Cardiac septum (tissue), 1 donor: ENCODE measurements around the gene AQP11. TPM values are rescaled to one million over a fixed set of nuclear protein-coding genes. Genes with fewer than 3 reads are reported as not detected.
"Not testable (repeated sequence)": the region's sequence is repeated elsewhere in the genome, so short reads cannot be mapped to it uniquely, and the experiment has no call there.

Experiments
- DNase-seq: peaks from one replicate; pipeline ENCODE4 v3.0.0-alpha.2; 2020; ENCODE audit warnings: low spot score
- intact Hi-C: fragments of 100-400 bp; cut with DNase I; formaldehyde crosslinking; loops from one replicate; pipeline ENCODE4 v1.14.0; 2022
- long read RNA-seq: library from polyadenylated mRNA; unstranded; transcript quantifications from one replicate; pipeline ENCODE4 v2.0.0, GENCODE V29; 2021
- total RNA-seq: library from RNA; stranded (reverse); fragmentation: NEBNext Ultra II Directional; extraction: Animal tissue kit (Norgen Biotek cat#: 25700); gene quantifications from one replicate; pipeline ENCODE4 v1.2.1, GENCODE V29; 2021
- donor health status: DM: no; HTN: no; CAD: no.

Gene AQP11
- total RNA-seq = 0.54 TPM
- long read RNA-seq, partial matches to known transcripts = 0 of 5 reads
- long read RNA-seq, other reads (novel, unspliced or antisense) = 2 of 5 reads

GRCh38 chr11:77589521-77590193, at the start of gene AQP11:
Gene AQP11 (plus strand): TSS chr11:77589953. CDS start chr11:77589993, 40 bp downstream.
- intact Hi-C loops = no loop called here
- peak; percentile 90 for DNase-seq

- no peak for DNase-seq
- intact Hi-C loops = no loop called here
These were observed 47.5 kb upstream of the AQP11 start for GRCh38 chr11:77542296-77542695.

GRCh38 chr11:77547047-77547836, 42.5 kb upstream of the AQP11 start:
- intact Hi-C loops = loop anchor here (5.0 kb wide), 1 partner anchor 420 kb away; the partner anchor contains the start of gene MYO7A

GRCh38 chr11:77547863-77548551, 41.7 kb upstream of the AQP11 start:
- intact Hi-C loops = loop anchor here (2.0 to 5.0 kb wide), 2 partner anchors 353 to 421 kb away; partner anchors contain the start of gene MYO7A
- DNase-seq = no peak

More at GRCh38 chr11:77547047-77547836, 42.5 kb upstream of the AQP11 start:
- no peak for DNase-seq

- intact Hi-C loops = loop anchor here (2.0 to 5.0 kb wide), 2 partner anchors 354 to 421 kb away; partner anchors contain the start of gene MYO7A
These were observed 41.0 kb upstream of the AQP11 start for GRCh38 chr11:77548552-77549445.

GRCh38 chr11:77551426-77551825, 38.3 kb upstream of the AQP11 start:
- intact Hi-C loops, DNase-seq: not testable (repeated sequence)

More at GRCh38 chr11:77548552-77549445, 41.0 kb upstream of the AQP11 start:
- no peak for DNase-seq

- intact Hi-C loops = no loop called here
- no peak for DNase-seq
These were observed 32.2 kb upstream of the AQP11 start for GRCh38 chr11:77557553-77557952.

GRCh38 chr11:77558380-77558779, 31.4 kb upstream of the AQP11 start:
- intact Hi-C loops = no loop called here
- no peak for DNase-seq

- intact Hi-C loops = no loop called here
- DNase-seq = no peak
These were observed 29.9 kb upstream of the AQP11 start for GRCh38 chr11:77559686-77560401.

- intact Hi-C loops = no loop called here
- DNase-seq = no peak
These were observed 29.1 kb upstream of the AQP11 start for GRCh38 chr11:77560605-77561004.

GRCh38 chr11:77561257-77561656, 28.5 kb upstream of the AQP11 start:
- intact Hi-C loops = no loop called here
- DNase-seq = no peak

- DNase-seq = no peak
- intact Hi-C loops = no loop called here
These were observed 21.4 kb upstream of the AQP11 start for GRCh38 chr11:77568306-77568705.

- intact Hi-C loops = no loop called here
- no peak for DNase-seq
These were observed 20.7 kb upstream of the AQP11 start for GRCh38 chr11:77568916-77569675.

- intact Hi-C loops = no loop called here
- DNase-seq = no peak
These were observed 20.1 kb upstream of the AQP11 start for GRCh38 chr11:77569676-77570070.

- intact Hi-C loops, DNase-seq: not testable (repeated sequence)
These were observed 18.9 kb upstream of the AQP11 start for GRCh38 chr11:77570896-77571295.

GRCh38 chr11:77575428-77575827, 14.3 kb upstream of the AQP11 start:
- DNase-seq, intact Hi-C loops: not testable (repeated sequence)

GRCh38 chr11:77580712-77581337, 8.9 kb upstream of the AQP11 start:
- intact Hi-C loops = no loop called here
- DNase-seq = no peak
